GM19455 (cell line): ENCODE measurements around the gene TTPAL.

Source experiments
- ATAC-seq: cut with Tn5 transposase; IDR thresholded peaks from one replicate; pipeline ENCODE4 v1.9.1; 2021; ENCODE audit not compliant: unreplicated experiment

Gene TTPAL

DNA sequence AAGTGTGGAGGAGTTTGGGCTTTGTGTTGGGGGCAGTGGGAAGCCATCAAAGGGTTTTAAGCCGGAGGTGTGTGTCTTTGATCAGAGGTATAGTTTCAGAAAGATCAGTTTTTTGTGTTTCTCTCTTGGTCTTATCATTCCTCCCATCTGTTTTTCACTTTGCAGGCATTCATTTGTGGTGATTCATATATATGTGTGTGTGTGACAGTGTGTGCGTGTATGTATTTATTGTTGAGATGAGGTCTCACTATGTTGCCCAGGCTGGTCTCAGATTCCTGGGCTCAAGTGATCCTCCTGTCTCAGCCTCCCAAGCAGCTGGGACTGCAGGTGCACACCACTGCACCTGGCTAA lies 57.3 kb downstream of the TTPAL start:
- no peak for ATAC-seq

DNA sequence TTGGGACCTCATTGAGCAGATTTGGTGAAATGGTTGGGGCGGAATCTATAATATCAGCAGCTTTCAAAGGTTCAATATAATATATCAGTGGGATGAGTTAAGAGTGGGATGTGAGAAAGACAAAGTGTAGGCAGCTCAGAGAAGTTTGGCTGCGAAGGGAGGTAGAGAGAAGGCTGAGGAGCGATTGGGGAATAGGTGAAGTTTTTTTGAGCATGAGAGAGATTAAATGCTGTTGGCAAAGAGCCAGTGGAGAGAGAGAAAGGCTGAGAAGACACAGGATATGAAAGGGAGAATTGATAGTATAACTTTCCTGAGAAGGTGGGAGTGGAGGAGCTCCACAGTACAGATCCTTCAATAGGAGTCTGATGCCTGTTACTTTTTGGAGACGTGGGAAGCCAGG lies 58.3 kb downstream of the TTPAL start:
- no peak for ATAC-seq

DNA sequence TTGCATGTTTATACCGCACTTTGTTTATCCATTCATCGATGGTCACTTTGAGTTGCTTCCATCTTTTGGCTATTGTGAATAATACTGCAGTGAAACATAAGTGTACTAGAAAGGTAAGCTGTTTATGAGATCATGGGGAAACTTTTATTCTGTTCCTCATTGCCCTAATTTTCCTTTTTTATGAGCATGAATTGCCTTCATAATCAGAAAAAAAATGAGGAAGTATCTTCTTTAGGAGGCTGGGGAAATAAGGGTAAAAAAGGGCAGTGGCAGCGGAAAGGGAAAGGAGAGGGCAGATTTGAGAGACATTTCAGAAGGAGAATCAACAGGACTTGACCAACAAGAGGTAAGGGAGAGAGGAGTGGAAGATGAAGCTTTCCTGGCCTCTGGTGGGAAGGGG lies 60.5 kb downstream of the TTPAL start:
- no peak for ATAC-seq

DNA sequence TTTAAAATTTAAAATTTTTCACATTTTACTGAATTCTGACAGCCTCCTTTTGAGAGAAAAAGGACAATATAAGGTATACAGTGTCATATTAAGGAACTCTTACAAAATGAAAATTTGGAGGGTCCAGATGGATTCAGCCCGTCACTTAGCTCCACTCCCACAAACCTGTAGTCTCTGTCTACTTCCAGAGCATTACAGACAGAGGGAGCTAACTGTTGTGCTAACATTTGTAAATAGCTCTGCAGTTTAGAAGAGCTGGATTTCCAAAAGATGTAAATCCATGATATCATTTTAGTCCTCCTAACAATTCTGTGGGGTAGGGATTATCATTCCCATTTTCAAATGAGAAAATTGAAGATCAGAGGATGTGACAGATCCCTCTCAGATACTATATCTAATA lies 62.3 kb downstream of the TTPAL start:
- ATAC-seq: no peak

DNA sequence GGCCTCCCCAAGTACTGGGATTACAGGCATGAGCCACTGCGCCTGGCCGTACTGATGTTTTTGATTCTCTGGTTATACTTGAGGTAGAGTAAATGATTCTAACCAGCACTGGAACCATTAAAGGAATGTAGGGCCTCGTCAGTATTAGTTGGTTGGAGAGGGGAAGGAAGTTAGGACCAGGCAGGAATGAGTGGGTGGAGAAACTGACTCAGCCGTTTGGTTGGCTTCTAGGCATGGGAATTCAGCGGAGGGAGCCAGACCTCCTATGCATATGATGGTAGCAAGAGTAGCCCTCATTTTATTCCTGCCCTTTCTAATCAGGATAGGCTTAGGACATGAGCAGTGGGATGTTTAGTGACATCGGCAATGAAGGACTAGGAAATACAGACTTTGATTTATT lies 65.2 kb downstream of the TTPAL start:
- ATAC-seq: no peak

DNA sequence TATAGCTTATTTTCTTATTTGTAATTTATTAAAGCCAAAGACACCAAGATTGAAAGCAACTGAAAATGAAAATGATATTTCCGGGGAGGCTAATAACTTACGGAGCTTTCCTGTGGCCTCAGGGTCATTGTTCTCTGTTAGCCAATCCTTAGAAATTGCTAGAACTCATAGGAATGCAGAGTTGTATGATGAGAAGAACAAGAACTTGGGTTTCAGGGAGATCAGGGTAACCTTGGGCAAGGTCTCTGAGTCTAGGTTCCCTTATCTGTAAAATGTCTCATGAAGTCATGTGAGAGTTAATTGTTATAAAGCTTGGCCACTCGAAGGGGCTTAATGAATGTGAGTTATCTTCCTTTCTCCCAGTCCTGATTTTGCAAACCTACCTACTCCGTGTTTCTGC lies 66.3 kb downstream of the TTPAL start:
- no peak for ATAC-seq

DNA sequence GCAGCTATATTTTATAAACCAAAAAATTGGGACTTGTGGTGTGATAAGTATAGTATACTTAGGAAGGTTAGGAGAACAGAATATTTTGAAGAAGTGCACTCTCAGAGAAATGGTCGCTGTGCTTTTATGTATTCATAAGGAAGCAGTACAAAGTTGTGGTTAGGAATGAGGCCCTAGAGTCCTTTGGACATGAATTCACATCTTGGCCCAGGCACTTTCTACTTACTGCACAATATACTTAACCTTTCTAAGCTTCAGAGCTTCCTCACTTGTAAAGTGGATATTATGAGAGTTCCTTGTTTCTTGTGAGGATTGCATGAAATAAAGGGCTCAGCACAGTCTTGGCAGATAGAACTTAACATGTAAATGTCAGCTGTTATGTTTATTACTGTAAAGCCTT lies 67.2 kb downstream of the TTPAL start:
- no peak for ATAC-seq

DNA sequence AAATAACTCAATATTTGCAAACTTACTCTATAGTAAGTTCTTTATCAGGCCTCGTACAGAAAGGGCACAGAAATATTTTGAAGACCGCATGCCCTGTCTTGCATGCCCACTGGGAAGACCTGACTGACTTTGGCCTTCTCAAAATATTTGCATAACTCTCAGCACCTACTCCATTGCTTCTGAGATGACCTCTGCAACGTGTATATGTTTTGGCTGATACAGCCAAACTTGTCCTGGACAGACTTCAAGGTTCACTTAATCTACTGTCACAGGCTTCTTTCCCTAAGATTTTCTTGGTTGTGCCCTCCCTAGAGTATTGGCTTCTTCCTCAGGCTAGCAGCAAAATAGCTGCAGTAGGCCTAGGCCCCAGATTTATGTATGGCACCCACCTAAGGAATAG lies 67.7 kb downstream of the TTPAL start:
- ATAC-seq: no peak
